A549 treated with AZD9567 at 1 μM for 4 hours (cell line): ENCODE results near the gene SPC24. TPM values are rescaled to one million over a fixed set of nuclear protein-coding genes. Genes with fewer than 3 reads are reported as not detected.

Source experiments
- total RNA-seq: library from RNA; stranded (reverse); fragments of 200-300 nt; extraction: Qiagen RNA extraction; gene quantifications from 5 replicates; pipeline ENCODE4 v1.2.3, GENCODE V29; 2022; ENCODE audit not compliant: insufficient read depth

The SPC24 gene
- 13.8 to 31.2 TPM (median 16.8 TPM) in 5 replicates for total RNA-seq

GRCh38 chr19:11155373-11156120 is at the start of gene SPC24:
Gene SPC24 (minus strand): TSS chr19:11155782. CDS start chr19:11155776, 6 bp downstream.

GRCh38 chr19:11197291-11198174 is 42.0 kb upstream of the SPC24 start, which contains the start of gene KANK2:
Gene KANK2 (minus strand): TSS chr19:11197545. CDS start chr19:11194511, 3,034 bp downstream.

Other genes starting within 250 kb of the SPC24 start
- 8.1 to 21.5 TPM (median 19.2 TPM) in 5 replicates for gene YIPF2, start 227.1 kb downstream of the SPC24 start, total RNA-seq
- gene TIMM29, start 227.0 kb downstream of the SPC24 start, total RNA-seq, result 9.3 to 20.1 TPM (median 18.5 TPM) in 5 replicates
- gene SMARCA4, start 194.8 kb downstream of the SPC24 start, total RNA-seq, result 9.4 to 11.6 TPM (median 10.2 TPM) in 5 replicates
- 16.4 to 33.1 TPM (median 26.7 TPM) in 5 replicates for gene LDLR, start 66.3 kb downstream of the SPC24 start, total RNA-seq
- 32.9 to 46.1 TPM (median 40.7 TPM) in 5 replicates for gene KANK2, start 41.8 kb upstream of the SPC24 start, total RNA-seq
- not detected in 5 replicates for gene ANGPTL8, start 83.8 kb upstream of the SPC24 start, total RNA-seq
- gene DOCK6, start 106.7 kb upstream of the SPC24 start, total RNA-seq, result 7.8 to 12.7 TPM (median 8.8 TPM) in 5 replicates
- gene TSPAN16, start 140.4 kb upstream of the SPC24 start, total RNA-seq, result not detected in 5 replicates
- gene RAB3D, start 183.9 kb upstream of the SPC24 start, total RNA-seq, result 3.0 to 5.3 TPM (median 3.1 TPM) in 5 replicates
- gene TMEM205, start 190.5 kb upstream of the SPC24 start, total RNA-seq, result 105 to 129 TPM (median 110 TPM) in 5 replicates
- 4.3 to 5.2 TPM (median 4.6 TPM) in 4 of 5 replicates, not detected in the other for gene CCDC159, start 190.7 kb upstream of the SPC24 start, total RNA-seq
- gene PLPPR2, start 199.7 kb upstream of the SPC24 start, total RNA-seq, result 9.8 to 10.4 TPM (median 10.2 TPM) in 5 replicates
- 2.1 to 2.3 TPM (median 2.2 TPM) in 4 of 5 replicates, not detected in the other for gene SWSAP1, start 218.9 kb upstream of the SPC24 start, total RNA-seq
- 3.7 to 6.2 TPM (median 4.5 TPM) in 5 replicates for gene EPOR, start 228.5 kb upstream of the SPC24 start, total RNA-seq